ENCODE results near the gene SPDL1. TPM values are rescaled to one million over a fixed set of nuclear protein-coding genes. Genes with fewer than 3 reads are reported as not detected.

The SPDL1 gene
- total RNA-seq, 1 donor from 2014 or later = 35.1 TPM

DNA sequence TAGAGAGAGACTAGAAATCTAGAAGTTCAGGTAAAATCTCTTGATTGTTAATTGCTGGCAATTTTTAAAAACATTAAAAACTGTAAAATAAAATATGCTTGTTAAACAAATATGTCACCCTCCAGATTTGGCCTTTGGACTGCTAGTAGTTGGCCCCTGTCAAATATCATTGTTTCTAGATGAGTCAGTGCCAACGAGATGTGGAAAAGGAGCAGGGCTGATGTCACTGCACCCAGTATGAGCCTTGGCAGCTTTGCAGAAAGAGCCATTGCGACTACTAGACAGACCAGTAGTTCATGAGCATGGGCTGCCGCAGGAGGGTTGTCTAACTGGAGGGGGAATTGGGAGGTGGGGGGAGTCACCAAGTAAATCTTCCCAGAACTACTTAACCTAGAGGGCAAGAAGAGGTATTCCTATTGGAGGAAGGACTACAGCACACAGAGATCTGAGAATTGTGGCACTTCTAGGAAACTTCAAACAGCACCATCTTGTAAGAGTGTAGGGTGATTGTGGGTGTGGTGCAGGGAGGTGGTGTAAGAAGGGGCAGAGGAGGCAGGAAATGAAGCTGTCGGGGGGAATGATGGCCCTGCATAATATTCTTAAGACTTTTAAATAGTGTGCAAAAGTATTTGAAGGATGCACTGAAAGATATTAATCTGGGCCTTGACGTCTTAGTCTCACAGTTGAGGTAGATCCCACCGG, 46.4 kb downstream of the SPDL1 start:
- peak; percentile 83 for DNase-seq (ENCODE audit: low read depth)

DNA sequence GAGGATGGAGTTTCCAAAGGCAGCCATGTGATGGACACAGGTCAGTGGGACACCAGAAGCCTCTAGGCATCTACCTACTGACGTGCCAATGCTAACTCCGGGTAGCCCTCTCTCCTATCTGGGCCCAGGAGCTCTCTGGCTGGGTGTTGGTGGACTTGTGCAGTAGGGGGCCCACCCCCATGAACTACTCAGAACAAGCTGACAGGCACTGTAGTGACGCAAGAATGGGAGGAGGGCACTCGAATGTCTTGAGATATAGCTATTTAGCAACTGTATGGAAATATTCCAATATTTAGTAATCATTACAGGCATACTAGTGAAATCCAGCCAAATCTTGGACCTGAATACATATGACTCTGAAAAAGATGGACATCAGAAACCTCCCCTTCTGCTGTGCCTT, 47.8 kb downstream of the SPDL1 start:
- no peak for DNase-seq (ENCODE audit: low read depth)

DNA sequence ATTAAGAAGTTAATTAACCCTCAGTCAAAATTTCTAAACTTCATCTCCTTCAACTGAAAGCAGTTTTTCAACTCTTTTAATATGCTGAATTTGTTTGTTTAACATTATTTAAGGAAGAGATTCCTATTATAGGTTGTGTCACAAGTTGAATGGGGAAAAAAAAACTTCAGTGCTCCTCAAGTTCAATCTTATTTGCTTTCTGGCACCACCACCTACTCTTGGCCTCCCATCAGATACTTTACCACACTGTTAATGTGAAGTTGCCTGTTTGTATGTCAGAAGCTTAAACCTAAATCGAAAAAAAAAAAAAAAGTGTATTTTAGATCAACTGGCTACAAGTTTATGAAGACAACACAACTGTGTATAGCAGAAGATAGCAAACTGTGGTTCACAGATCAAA, 49.4 kb downstream of the SPDL1 start:
- DNase-seq (ENCODE audit: low read depth) = no peak

DNA sequence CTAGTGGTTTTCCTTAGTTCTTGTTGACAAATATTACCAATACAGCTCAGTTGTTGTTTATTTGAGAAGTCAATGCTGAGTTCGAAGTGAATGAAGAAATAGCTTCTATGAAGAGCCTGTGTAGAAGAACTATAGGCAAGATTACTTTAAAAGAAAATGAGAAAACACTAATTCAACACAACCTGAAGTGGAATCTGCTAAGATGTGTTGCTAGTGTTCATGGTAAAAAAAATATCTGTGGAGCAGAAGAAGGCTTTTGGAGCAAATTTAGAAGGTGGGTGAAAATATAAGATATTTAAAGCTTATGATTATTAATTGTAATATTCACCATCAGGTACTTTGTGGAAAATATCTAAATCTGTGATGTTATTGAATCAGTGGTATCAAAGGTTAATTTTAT, 51.0 kb downstream of the SPDL1 start:
- no peak for DNase-seq (ENCODE audit: low read depth)

DNA sequence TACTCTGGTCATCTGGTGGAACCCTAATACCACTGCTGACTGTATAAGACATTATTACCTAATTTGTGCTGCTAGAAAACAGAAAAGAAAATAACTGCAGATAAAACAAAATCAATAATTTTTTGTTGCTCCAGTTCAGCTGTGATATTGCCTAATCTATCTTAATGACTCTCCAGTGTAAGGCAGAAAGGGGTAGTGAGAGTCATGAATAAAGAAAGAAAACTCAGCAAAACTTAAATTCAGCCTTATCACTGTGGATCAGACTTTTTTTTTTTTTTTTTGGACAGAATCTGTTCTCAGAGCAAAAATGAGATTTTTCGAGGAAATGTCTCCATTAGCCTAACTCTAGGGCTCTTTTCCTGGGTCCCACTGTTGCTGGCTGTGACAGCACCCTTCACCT, 52.4 kb downstream of the SPDL1 start:
- DNase-seq (ENCODE audit: low read depth) = no peak

DNA sequence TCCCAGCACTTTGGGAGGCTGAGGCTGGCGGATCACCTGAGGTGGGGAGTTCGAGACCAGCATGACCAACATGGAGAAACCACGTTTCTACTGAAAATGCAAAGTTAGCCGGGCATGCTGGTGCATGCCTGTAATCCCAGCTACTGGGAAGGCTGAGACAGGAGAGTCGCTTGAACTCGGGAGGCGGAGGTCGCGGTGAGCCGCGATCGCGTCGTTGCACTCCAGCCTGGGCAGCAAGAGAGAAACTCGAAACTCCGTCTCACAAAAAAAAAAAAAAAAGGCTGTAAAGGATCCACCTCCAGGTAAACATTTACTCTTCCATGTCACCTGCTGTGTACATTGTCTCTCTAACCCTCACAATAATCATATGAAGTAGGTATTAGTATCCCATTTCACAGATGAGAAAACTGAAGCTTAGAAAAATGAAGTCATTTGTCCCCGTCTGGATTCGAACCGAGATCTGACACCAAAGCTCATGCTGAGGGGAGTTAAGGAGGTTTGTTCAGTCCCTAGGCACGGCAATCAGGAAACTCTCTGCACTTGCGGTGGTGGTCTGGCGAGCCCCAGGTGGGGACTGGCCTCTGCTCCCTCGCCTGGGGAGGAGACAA, 53.0 kb downstream of the SPDL1 start:
- no peak for DNase-seq (ENCODE audit: low read depth)

DNA sequence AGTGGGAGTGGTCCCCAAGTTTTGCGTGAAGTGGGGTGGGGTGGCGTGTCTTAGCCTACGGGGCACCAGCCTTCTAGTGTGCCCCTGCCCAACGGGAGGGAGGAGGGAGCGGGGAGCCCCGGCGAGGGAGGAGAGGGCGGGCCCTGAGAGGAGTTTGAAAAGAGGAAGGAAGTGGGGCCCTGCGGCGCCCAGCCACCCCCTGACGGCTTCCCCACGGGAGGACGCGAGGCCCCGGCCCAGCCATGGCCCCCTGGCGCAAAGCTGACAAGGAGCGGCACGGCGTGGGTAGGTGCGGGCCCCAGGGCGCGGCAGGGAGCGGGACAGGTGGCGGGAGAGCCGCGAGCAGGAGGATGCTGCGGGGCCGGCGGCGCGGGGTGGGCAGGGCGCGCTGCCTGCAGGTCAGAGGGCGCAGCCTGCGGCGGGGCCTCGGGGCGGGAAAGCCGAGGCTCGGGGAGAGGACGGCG, 53.5 kb downstream of the SPDL1 start, which contains the start of gene DOCK2:
TSS of gene DOCK2 (plus strand) at position 191 of the 464 bp plus-strand sequence. CDS start at position 243, 52 bp downstream.
- no peak for DNase-seq (ENCODE audit: low read depth)

DNA sequence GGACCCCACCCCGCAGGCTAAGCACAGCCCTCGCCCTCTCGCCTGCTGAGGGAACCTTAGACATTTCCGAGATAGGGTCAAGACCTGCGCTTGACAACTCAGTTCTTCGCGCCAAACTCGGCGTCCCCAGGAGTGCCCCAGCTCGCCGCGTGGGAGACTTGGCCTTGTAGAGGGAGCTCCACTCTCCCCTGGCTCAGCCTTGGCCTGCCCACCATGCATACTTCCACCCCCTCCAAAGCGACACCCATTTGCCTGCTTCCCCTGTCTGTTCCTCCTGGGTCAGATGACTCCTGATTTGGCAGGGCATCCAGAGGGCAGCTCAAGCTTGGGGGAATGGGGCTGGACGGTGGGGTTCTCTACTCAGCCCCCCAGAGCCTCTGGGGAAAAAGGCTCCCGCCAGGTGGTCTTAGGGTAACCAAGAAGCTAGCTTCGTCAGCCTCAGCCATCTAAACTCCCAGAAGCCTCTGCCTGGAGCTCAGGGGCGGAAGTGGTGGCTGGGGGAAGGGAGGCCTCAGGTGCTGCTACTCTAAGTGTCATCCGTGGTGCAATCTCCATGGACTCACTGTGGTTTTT, 54.1 kb downstream of the SPDL1 start:
- DNase-seq (ENCODE audit: low read depth) = no peak

DNA sequence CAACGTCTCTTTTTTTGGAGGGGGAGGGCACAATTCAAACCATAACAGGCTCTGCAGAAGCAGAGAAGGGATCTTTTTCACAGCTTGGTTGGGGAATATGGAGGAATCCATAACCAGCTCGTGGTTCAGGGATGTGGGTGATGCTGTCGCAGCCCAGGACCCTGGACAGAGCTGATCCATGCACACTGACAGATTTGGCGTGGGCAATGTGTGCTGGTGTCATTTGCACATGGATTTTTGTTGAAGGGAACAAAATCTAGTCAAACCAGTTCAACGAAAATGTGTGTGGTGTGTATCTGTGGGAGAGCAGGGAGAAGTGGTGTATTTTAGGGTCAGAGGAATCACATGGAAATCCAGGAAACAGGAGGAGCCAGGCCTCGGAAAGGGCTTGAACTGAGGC, 57.7 kb downstream of the SPDL1 start:
- DNase-seq (ENCODE audit: low read depth) = peak; percentile 25

DNA sequence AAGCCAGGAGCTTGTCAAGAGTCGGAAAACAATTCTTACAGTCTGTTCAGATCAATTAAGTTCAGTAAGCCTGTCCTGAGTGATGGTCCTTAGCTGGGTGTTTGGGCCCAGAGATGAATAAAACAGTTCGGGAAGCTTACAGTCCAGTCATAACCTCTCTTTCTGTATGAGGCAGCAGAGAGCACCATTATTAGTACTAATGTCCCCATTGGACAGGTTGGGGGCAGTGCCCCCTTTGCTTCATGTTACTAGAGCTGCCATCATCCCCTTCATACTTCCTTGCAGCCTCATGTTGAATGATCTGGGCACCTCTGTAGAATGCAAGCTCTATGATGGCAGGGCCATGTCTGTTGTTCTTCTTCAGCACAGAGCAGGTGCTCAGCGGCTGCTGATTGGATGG, 63.3 kb downstream of the SPDL1 start:
- no peak for DNase-seq (ENCODE audit: low read depth)

DNA sequence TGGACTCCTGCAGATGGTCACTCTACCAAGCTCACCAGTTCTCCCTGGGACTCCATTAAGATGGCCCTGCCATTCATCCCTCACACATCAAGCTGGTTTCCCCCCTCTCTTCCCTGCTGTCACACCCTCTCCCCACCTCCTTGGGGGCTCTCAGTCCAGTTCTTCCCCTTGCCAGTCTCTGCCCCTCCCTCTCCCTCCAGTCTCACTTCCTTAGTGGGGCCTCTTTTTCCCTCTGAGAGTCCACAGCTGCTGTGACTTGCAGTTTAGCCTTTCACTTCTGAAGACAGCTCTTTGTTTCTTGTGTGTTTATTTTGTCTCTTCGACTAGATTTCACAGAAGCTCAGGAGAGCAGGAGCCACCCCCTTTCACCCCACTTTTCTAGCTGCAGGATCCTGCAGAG, 64.0 kb downstream of the SPDL1 start:
- DNase-seq (ENCODE audit: low read depth) = no peak

DNA sequence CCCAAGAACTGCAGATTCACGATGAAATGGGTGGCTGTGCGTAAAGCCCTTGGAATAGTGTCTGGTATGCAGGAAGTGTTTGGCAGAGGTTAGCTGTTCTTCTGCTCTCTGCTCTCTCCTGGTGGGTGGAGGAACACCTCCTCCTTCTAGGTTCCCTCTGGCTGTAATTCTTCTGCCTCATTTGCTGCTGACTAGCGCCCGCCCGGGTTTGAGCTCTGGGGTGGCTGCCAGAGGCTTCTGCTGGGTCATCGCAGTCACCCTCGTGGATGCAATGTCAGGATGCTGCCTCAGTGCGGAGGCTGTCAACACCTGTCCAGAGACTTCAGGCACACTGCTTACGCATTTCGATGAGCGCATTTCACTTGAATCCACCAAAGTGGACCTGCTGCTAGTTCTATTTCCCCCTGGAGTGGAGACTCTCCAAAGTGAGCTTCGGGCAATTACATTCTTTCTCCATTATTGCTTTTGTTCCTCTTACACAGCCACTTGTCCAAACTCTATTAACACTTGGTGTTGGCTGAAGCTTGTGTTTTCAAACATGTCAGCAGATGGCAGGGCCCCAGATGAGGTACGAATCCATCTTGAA, 65.2 kb downstream of the SPDL1 start:
- no peak for DNase-seq (ENCODE audit: low read depth)

DNA sequence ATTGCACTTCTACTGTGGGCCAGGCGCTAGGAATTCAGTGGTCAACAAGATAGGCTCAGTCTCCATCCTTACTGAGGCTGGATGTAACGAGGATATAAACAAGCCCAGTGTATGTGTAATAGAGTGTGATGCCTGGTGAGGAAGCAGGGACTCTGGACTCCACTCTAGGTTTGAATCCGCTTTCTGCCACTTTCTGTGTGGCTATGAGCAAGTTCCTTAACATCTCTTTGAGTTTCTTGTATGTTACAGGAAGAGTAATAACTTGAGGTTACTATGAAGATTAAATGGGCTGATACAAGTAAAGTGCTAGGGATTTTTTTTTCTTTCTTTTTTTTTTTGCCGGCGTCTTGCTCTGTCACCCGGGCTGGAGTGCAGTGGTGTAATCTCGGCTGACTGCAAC, 65.9 kb downstream of the SPDL1 start:
- no peak for DNase-seq (ENCODE audit: low read depth)

DNA sequence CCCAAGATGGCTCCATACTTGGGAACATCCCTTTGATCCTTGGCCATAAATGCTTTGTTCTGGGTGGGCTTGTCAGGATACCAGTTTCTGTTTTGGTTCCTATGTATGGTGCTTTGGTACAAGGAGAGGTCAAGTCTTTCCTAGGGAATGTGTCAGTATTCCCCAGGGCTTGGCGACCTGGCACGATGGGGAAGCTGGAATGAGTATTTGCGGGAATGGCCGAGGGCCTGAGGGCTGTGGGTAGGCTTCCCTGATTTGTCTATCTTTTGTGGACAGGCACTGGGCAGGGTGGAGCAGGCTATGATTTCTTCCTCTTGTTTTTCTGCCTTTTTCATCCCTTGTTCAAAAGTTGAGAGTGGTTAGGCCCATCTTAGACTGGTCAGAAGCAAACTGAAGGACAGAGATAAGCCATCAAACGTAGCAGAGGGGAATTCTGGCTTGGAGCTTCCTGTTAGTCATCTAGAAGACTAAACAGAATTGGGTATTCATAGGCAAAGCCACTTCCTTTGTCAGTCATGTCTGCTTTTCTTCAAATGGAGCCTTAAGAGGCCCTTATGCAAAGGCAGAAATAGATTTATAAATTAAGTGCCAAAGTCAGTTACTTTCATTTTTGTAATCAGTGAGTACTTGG, 67.2 kb downstream of the SPDL1 start:
- peak; percentile 41 for DNase-seq (ENCODE audit: low read depth)

DNA sequence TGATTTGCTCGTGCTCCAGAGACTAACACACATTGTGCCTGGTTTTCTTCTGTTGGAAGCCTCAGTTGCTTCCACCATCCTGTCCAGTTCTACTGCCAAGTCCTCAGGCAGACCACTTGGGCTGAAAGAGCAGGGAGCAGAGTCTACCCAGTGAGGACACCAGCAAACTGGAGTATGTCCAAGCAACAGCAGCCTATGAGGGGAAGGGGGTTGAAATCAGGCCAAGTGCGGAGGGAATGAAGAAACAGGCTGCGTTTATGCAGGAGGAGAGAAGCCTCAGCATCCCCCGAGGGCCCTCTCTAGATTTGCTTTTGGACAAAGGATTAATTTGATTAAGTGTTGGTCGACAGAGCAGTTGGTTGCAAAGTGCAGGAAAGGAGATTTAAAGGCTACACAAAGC, 68.0 kb downstream of the SPDL1 start:
- DNase-seq (ENCODE audit: low read depth) = no peak

DNA sequence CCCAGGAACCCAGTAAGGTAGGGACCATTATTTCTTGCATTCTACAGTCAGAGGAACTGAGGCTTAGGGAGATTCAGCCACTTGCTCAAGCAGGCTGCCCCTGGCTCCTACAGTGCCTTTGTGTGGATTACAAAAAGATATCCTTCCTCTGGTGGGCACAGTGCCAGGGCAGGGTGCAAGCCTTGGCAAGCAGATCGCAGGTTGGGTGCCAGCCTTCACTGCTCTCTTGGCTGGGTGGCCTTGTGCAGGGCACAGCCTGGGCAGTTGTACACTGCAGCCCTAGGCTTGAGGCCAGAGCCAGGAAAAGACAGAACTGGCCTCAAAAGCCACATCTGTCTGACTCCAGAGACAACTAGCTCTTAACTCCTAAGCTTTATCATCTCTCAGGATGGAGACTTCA, 68.5 kb downstream of the SPDL1 start:
- no peak for DNase-seq (ENCODE audit: low read depth)

DNA sequence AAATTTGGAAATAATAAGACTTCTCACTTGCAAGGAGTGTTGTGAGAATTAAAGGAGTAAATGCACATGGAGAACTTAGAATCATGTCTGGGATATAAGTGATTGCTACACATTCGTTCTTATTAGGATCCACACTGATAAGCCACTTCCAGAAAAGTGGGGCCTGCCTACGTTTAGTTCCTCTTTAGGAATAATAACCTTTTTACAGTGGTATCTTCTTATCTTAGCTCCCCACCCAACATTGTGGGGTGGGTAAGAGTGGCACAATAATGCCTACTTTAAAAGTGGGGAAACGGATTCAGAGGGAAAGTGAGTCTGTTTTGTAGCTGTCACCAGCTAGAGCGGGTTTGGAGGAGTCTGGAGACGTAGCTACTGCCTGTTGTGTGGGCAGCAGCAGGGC, 69.5 kb downstream of the SPDL1 start:
- DNase-seq (ENCODE audit: low read depth) = no peak

Other genes with a start within 250 kb of the SPDL1 start
- gene DOCK2, start 53.5 kb downstream of the SPDL1 start, total RNA-seq = 13.5 and 56.1 TPM in 2 replicates